Activated CD8-positive, alpha-beta memory T cell treated with anti-CD3 and anti-CD28 coated beads for 4 hours (primary cell): ENCODE data around the gene CCDC192.
"Not testable (repeated sequence)": the region's sequence is repeated elsewhere in the genome, so short reads cannot be mapped to it uniquely, and the experiment has no call there.

ENCODE experiments used
- DNase-seq, 2 donors: peaks; one replicate each; pipeline ENCODE4 v3.0.0-alpha.2; 2020; ENCODE audit warnings: low read depth in 2 of 2

The CCDC192 gene, protein sequence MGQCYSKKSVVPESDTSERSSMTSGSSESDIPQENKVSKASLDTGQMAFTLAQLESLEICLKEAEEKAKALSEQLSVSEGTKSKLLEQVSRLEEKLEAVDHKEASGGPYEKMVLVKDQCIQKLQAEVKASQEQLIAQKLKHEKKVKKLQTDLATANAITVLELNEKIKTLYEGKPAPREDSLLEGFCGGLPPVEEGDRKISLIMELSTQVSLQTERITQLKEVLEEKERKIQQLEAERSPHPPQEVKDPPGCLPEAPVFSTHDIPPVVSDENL

GRCh38 chr5:127702926-127703561, at the start of gene CCDC192:
CCDC192 (plus strand) TSS chr5:127703391; CDS start chr5:127703446, 55 bp downstream.
- DNase-seq: no peak

GRCh38 chr5:127656825-127657224, 46.4 kb upstream of the CCDC192 start:
- no peak for DNase-seq

- no peak for DNase-seq
Observed at GRCh38 chr5:127660047-127660733, 43.0 kb upstream of the CCDC192 start.

- no peak for DNase-seq
Observed at GRCh38 chr5:127664093-127664492, 39.1 kb upstream of the CCDC192 start.

GRCh38 chr5:127665641-127666040, 37.5 kb upstream of the CCDC192 start:
- DNase-seq: no peak

GRCh38 chr5:127666043-127666716, 37.0 kb upstream of the CCDC192 start:
- DNase-seq: no peak

DNA sequence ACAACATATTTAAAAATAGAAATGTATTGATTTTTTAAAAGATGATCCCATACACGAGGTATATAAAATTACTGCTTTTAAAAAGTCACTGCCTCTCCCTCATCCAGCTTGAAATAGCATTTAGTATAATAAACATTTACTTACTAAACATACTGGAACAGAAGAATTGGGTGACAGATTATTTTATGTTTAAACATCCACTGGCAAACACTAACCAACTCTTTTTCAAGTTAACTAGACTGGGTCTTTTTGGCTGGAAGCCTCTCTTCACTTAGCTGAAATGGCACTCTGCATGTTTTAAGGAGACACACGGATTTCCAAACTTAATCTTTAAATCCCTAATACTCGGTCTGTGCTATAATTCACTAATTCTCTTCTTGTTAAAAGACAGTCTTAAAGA, 35.3 kb upstream of the CCDC192 start:
- no peak for DNase-seq

DNA sequence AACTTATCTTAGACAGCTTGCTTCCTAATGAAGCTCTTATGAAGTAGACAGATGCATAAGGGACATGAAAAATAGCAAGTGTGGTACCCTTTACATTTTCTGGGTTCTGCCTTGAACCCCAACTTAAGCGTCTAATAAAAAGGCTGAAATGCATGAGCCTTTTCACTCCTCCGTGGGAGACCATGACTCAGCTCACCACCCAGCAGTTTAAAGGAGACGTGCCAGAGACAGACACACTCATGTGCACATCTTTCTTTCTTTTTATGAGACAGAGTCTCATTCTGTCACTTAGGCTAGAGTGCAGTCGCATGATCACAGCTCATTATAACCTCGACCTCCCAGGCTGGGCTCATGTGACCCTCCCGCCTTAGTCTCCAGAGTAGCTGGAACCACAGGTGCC, 32.0 kb upstream of the CCDC192 start:
- DNase-seq: no peak

DNA sequence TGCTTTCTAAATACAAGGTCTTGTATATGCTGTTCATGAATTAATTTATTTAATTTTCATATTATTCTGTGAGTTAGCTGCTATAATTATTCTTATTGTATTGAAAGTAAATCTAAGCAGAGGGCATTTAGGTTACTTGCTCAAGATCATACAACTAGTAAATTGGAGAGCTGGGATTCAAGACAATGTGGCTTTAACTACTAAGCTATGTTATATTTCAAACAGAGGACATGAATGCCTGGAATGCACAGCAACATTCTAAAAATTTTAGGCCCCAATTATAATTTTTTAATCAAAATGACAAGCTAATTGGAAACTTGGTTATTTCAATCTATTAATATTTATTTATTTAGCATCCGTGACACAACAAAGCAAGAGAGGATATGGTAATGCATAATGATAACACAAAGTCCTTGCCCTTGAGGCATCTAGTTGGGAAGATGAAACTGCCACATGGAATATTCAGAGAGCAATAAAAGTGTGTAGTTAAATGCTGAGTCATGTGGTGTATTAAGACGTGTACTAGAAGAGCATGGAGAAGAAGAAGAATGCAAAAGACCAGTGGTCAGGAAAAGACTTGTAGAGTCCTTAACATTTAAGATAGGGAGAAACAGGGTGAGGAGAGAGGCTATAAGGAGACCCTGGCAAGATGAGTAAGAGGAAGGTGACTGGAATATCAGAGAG, 29.9 kb upstream of the CCDC192 start:
- DNase-seq: no peak

DNA sequence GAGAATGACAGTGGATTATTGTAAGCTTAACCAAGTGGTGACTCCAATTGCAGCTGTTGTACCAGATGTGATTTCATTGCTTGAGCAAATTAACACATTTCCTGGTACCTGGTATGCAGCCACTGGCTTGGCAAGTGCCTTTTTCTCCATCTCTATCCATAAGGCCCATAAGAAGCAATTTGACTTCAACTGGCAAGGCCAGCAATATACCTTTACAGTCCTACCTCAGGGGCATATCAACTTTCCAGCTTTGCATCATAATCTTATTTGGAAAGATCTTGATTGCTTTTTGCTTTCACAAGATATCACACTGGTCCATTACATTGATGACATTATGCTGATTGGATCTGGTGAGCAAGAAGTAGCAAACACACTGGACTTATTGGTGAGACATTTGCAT, 26.2 kb upstream of the CCDC192 start:
- DNase-seq: not testable (repeated sequence)

DNA sequence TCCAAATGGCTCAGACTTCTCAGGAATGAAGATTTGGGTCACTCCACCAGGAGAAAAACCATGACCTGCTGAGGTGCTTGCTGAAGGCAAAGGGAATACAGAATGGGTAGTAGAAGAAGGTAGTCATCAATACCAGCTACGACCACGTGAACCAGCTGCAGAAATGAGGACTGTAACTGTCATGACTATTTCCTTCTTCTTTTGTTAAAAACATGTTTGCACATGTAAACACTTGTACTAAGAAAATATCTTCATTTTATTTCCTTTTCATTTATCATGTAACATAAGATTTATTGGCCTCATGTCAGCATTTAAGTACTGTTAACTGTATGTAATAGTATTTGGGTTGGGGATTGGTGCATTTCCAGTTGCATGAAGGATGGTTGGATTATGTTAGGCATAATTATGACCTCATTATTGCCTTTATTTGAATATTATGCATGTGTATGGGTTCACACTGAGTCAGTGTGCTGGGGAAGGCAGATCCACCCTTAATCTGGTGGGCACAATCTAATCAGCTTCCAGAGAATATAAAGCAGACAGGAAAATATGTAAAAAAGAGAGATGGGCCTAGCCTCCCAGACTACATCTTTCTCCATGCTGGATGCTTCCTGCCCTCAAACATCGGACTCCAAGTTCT, 23.4 kb upstream of the CCDC192 start:
- not testable (repeated sequence) for DNase-seq

GRCh38 chr5:127680595-127680994, 22.6 kb upstream of the CCDC192 start:
- DNase-seq: no peak

DNA sequence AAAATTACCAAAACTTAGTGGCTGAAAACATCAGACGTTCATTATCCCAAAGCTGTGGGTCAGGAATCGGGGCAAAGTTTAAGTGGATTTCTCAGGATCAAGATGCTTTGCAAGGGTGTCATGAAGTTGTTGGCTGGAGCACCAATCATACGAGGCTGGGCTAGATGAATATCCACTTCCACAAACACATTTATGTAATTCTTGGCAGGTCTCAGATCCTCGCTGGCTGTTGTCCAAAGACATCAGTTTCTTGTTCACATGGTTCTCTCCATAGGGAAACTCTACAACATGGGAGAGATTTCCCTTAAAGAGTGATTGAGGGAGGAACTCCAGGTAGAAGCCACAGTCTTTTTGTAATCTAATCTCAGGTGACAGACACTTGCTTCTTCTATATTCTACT, 20.2 kb upstream of the CCDC192 start:
- no peak for DNase-seq

GRCh38 chr5:127684726-127685467, 18.3 kb upstream of the CCDC192 start:
- no peak for DNase-seq

- DNase-seq: no peak
Observed at GRCh38 chr5:127685662-127686061, 17.5 kb upstream of the CCDC192 start.

DNA sequence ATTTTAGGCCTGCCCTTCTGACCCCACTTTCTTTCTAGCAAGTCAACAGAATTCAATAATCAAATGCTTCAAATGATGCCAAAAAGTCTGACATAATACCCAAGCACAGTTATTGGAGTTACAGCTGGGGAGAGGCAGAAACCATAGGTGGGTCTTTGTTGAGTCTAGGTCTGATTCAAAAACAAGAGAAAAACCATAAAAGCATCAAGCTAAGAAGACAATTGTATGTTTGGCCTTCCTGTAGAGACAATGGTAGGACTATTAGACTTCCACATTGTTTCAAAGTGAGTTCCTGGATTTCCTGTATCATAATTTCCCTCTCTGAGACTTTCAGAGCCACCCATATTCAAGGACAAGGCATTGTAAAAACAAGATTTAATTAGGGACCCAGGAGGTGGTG, 16.8 kb upstream of the CCDC192 start:
- DNase-seq: no peak

DNA sequence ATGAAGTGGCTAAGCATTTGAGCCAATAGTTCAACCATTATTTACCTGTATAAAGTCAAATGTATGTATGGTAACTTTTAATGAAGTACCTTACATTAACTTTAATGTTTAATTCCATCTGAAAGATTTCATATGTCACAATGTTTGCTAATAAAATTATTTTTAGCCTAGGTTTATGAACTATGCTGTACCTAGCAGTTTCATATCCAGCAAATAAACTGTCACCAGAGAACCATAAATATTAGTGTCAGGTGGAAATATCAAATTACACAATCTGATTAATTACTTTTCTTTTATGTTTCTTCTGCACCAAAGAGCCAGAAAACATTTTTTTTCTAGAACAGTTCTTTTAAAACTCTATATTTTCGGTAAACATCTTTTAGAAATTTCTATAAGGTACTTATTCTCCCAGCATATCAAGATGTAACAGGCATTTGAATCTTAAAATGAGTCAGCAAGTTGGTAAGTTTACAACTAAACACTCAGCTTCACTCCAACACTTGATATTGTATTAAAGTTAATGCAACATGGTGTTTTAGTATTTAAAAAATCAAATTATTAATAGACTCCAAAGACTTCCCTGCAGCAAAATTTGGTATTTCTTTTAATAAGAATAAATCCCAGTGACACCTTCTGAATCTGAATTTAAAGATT, 8.5 kb upstream of the CCDC192 start:
- no peak for DNase-seq

DNA sequence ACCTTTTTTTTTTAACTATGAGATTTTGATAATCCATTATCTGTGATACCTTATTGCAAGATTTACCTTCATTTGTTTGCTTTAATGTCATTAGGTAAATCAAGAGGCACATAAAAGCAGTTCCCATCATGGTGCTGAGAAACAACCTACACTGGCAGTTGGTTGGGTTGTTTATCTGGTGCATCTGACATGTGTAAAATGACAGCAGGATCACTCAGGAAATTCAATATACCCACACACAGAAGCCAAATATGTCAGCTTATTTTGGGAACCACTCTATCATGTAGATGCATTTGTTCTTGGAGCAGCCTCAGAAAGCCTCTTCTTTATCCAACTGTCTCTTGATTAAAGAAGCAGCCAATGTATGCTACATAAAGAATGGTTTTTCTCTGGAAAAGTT, 7.8 kb upstream of the CCDC192 start:
- DNase-seq: no peak

- DNase-seq: no peak
Observed at GRCh38 chr5:127696683-127697082, 6.5 kb upstream of the CCDC192 start.
